ENCODE results near the gene SH3PXD2A. TPM values are rescaled to one million over a fixed set of nuclear protein-coding genes. Genes with fewer than 3 reads are reported as not detected.

The SH3PXD2A gene
- total and polyA plus RNA-seq, 2 experiments from 2014 or later = 1.8 to 5.0 TPM

DNA sequence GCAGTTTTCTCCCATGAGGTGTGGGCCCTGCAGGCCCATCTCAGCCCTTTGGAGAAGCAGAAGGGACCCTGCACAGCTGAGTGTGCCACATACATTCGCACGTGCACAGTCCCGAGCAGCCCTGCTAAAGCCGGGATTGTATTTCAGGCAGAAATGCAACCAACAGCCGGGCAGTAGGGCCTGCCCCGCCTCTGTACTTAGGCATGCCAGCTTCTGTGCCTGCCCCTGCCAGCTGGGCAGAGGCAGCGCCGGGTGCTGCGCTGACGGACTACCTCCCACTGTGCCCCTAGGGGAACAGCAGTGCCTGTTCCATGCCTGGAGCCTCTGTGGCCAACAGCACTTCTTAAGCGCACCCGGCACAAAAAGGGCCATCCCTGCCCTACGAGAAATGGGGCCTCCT is 191.6 kb downstream of the SH3PXD2A start (continued):
- TF ChIP-seq, protein P1, sequence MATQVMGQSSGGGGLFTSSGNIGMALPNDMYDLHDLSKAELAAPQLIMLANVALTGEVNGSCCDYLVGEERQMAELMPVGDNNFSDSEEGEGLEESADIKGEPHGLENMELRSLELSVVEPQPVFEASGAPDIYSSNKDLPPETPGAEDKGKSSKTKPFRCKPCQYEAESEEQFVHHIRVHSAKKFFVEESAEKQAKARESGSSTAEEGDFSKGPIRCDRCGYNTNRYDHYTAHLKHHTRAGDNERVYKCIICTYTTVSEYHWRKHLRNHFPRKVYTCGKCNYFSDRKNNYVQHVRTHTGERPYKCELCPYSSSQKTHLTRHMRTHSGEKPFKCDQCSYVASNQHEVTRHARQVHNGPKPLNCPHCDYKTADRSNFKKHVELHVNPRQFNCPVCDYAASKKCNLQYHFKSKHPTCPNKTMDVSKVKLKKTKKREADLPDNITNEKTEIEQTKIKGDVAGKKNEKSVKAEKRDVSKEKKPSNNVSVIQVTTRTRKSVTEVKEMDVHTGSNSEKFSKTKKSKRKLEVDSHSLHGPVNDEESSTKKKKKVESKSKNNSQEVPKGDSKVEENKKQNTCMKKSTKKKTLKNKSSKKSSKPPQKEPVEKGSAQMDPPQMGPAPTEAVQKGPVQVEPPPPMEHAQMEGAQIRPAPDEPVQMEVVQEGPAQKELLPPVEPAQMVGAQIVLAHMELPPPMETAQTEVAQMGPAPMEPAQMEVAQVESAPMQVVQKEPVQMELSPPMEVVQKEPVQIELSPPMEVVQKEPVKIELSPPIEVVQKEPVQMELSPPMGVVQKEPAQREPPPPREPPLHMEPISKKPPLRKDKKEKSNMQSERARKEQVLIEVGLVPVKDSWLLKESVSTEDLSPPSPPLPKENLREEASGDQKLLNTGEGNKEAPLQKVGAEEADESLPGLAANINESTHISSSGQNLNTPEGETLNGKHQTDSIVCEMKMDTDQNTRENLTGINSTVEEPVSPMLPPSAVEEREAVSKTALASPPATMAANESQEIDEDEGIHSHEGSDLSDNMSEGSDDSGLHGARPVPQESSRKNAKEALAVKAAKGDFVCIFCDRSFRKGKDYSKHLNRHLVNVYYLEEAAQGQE (IDR thresholded peaks at IDR 0.05; ENCODE audit: unreplicated experiment) = no peak
- no peak for TF ChIP-seq STAT1 (IDR thresholded peaks at IDR 0.05; ENCODE audit: unreplicated experiment)
- TF ChIP-seq ZNF114 (CRISPR knock-in tag; IDR thresholded peaks at IDR 0.05) = no peak
- TF ChIP-seq NANOG (IDR thresholded peaks at IDR 0.05; ENCODE audit: borderline replicate concordance) = no peak

DNA sequence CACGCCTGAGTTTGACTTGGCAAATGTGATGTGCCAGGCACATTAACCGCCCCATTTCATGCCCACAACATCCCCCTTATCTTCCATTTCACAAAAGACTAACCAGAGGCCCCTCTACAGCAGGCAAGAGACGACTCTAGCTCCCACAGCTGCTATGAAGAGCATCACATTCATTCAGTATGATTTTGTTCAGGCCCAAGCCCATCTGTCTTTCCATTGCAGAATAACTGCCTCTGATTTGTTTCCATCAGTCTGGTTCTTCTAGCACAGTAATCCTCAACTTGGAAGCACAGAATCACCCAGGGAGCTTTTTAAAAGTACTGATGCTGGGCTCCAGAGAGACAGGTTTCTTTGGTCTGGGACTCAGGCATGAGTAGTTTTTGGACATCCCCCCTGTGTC is 192.1 kb downstream of the SH3PXD2A start:
- Histone ChIP-seq H3K27ac (ENCODE audit: low read depth) (no peak overlapping the region), H3K79me2 (replicated peaks; ENCODE audit: insufficient read depth) (no peaks in the 10 kb centered on the region), H3K4me3 (no peak overlapping the region), H3K9me2 (ENCODE audit: insufficient read depth) (no peaks in the 10 kb centered on the region), H3F3A (replicated peaks; ENCODE audit: low read depth) (no peaks in the 10 kb centered on the region), H2AFZ (no peak overlapping the region), H3K4me1 (ENCODE audit: insufficient read depth) (no peaks in the 10 kb centered on the region), H4K20me1 (replicated peaks; ENCODE audit: insufficient read depth) (no peaks in the 10 kb centered on the region), H3K27me3 (ENCODE audit: insufficient read depth) (no peaks in the 10 kb centered on the region), H3K36me3 (ENCODE audit: insufficient read depth) (no peaks in the 10 kb centered on the region), H3K4me2 (no peak overlapping the region)
- peaks cover 13% of the 10 kb centered on the region for H3K4me1 Mint-ChIP-seq
- H3K27ac Mint-ChIP-seq = no peak overlapping the region
- ATAC-seq (no peak), DNase-seq (ENCODE audit: low spot score) (no peak)
- H3K4me3 Mint-ChIP-seq = no peak overlapping the region
- no peaks in the 10 kb centered on the region for H3K27me3 Mint-ChIP-seq (ENCODE audit: insufficient read depth, low read depth, poor library complexity)
- no peaks in the 10 kb centered on the region for H3K9me3 Mint-ChIP-seq
- H3K36me3 Mint-ChIP-seq (ENCODE audit: low read depth) = peaks cover 5% of the 10 kb centered on the region; the same call in 2 of the 3 replicates
- TF ChIP-seq CREB1 (CRISPR knock-in tag; IDR thresholded peaks at IDR 0.05; ENCODE audit: low read depth) (no peak), ZNF114 (CRISPR knock-in tag; IDR thresholded peaks at IDR 0.05) (no peak), JUNB (IDR thresholded peaks at IDR 0.05; ENCODE audit: unreplicated experiment) (no peak), STAT1 (IDR thresholded peaks at IDR 0.05; ENCODE audit: unreplicated experiment) (no peak), EZH2phosphoT487 (IDR thresholded peaks at IDR 0.05; ENCODE audit: unreplicated experiment) (no peak), ZNF331 (CRISPR knock-in tag; IDR thresholded peaks at IDR 0.05; ENCODE audit: low read depth) (no peak), POLR2AphosphoS5 (IDR thresholded peaks at IDR 0.05; ENCODE audit: low read depth) (no peak), NANOG (IDR thresholded peaks at IDR 0.05; ENCODE audit: borderline replicate concordance) (no peak), EZH2 (IDR thresholded peaks at IDR 0.05; ENCODE audit: low read depth, unreplicated experiment) (no peak)
- TF ChIP-seq, protein P1 (IDR thresholded peaks at IDR 0.05; ENCODE audit: unreplicated experiment) = no peak
- TF ChIP-seq, protein P2, sequence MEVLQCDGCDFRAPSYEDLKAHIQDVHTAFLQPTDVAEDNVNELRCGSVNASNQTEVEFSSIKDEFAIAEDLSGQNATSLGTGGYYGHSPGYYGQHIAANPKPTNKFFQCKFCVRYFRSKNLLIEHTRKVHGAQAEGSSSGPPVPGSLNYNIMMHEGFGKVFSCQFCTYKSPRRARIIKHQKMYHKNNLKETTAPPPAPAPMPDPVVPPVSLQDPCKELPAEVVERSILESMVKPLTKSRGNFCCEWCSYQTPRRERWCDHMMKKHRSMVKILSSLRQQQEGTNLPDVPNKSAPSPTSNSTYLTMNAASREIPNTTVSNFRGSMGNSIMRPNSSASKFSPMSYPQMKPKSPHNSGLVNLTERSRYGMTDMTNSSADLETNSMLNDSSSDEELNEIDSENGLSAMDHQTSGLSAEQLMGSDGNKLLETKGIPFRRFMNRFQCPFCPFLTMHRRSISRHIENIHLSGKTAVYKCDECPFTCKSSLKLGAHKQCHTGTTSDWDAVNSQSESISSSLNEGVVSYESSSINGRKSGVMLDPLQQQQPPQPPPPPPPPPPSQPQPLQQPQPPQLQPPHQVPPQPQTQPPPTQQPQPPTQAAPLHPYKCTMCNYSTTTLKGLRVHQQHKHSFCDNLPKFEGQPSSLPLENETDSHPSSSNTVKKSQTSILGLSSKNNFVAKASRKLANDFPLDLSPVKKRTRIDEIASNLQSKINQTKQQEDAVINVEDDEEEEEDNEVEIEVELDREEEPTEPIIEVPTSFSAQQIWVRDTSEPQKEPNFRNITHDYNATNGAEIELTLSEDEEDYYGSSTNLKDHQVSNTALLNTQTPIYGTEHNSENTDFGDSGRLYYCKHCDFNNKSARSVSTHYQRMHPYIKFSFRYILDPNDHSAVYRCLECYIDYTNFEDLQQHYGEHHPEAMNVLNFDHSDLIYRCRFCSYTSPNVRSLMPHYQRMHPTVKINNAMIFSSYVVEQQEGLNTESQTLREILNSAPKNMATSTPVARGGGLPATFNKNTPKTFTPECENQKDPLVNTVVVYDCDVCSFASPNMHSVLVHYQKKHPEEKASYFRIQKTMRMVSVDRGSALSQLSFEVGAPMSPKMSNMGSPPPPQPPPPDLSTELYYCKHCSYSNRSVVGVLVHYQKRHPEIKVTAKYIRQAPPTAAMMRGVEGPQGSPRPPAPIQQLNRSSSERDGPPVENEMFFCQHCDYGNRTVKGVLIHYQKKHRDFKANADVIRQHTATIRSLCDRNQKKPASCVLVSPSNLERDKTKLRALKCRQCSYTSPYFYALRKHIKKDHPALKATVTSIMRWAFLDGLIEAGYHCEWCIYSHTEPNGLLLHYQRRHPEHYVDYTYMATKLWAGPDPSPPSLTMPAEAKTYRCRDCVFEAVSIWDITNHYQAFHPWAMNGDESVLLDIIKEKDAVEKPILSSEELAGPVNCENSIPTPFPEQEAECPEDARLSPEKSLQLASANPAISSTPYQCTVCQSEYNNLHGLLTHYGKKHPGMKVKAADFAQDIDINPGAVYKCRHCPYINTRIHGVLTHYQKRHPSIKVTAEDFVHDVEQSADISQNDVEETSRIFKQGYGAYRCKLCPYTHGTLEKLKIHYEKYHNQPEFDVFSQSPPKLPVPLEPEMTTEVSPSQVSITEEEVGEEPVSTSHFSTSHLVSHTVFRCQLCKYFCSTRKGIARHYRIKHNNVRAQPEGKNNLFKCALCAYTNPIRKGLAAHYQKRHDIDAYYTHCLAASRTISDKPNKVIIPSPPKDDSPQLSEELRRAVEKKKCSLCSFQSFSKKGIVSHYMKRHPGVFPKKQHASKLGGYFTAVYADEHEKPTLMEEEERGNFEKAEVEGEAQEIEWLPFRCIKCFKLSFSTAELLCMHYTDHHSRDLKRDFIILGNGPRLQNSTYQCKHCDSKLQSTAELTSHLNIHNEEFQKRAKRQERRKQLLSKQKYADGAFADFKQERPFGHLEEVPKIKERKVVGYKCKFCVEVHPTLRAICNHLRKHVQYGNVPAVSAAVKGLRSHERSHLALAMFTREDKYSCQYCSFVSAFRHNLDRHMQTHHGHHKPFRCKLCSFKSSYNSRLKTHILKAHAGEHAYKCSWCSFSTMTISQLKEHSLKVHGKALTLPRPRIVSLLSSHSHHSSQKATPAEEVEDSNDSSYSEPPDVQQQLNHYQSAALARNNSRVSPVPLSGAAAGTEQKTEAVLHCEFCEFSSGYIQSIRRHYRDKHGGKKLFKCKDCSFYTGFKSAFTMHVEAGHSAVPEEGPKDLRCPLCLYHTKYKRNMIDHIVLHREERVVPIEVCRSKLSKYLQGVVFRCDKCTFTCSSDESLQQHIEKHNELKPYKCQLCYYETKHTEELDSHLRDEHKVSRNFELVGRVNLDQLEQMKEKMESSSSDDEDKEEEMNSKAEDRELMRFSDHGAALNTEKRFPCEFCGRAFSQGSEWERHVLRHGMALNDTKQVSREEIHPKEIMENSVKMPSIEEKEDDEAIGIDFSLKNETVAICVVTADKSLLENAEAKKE (CRISPR knock-in tag; IDR thresholded peaks at IDR 0.05) = no peak
